GM21360 (cell line): ENCODE data around the gene CCM2.

Experiments
- ATAC-seq: cut with Tn5 transposase; IDR thresholded peaks from one replicate; pipeline ENCODE4 v1.9.1; 2021; ENCODE audit warnings: mild to moderate bottlenecking, moderate library complexity; ENCODE audit not compliant: unreplicated experiment

Gene CCM2

DNA sequence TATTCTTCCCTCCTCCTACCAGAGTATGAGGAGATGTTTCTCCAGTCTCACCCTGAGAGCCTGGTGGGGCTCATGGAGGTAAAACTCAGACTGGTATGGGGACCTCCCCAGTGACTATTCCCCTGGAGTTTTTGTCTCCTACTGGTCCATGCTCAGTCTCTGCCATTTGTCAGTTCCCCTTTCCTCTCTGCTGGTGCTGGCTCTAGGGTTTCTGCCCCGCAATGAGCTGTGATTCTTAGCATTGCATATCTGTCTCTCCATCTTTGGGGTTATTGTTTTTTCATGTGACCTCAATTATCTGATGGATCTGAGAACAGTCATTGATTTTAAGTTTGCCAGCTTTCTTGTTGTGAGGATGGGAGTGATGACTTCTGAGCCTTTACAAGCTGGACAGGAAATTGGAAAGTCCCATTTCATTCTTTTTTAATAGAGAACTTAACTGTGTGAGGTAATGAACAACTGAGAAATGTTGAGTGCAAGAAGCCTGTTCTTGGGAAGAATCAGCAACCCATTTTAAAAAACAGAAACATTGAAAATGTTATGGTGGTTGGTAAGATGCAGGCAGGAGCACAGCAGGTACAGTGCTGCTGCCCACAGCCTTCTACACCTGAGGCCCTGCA, 61.9 kb downstream of the CCM2 start:
- ATAC-seq = no peak

GRCh38 chr7:45064047-45064725, 64.2 kb downstream of the CCM2 start:
- ATAC-seq = no peak

- ATAC-seq = no peak
Measured at GRCh38 chr7:45065031-45065995, 65.3 kb downstream of the CCM2 start.

DNA sequence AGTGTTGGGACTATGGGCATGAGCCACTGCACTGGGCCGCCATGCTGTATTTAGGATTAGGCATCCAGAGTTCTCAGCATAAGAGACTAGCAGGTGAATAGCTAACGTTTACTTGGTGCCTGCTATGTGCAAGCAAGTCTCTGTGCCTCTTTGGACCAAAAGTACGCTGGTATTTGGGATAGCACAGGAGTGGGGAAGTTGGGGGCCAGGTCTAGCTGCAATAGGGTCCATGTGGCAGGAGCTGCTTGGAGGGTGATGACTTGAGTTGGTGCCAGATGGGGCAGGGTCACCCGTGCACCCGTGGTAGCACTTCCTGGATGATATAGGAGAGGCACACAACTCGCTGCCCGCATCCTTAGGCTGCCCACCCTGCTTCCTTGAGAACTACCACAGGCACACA, 66.4 kb downstream of the CCM2 start:
- no peak for ATAC-seq

- ATAC-seq = no peak
Measured at GRCh38 chr7:45067582-45067981, 67.6 kb downstream of the CCM2 start.

GRCh38 chr7:45068236-45069023, 68.4 kb downstream of the CCM2 start:
- ATAC-seq = no peak

DNA sequence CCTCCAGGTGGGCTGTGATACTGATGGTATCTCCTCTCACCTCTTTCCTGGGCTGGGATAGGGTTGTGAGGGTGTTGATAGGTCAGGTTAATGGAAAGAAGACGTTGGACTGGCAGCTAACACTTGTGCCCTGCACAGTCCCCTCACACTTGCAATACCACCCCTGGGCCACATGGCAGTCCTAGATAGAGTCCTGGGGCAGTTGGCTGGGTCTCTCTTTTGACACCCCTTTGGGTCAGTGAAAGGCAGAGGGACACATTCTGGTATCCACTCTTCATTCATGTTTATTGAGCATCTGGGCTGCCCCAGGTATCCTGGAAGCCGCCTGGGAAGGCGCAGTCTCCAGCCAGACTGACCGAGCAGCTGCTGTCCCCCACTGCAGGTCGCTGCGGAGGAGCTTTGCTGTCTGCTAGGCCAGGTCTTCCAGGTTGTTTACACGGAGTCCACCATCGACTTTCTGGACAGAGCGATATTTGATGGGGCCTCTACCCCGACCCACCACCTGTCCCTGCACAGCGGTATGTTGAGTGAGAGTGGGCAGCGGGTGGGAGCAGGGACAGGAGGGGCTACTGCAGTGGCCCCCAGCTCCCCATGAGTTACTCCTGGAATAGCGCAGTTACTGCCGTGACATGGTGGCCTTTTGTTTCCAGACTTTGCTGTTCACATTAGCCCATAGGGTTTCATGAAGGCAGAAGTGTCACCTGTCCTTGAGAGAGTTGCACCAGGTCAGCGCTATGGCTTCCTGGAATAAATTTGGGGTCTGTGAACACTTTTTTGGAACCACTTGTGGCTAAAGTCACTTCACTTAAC, 69.6 kb downstream of the CCM2 start:
- ATAC-seq = no peak

GRCh38 chr7:45070254-45070642, 70.2 kb downstream of the CCM2 start:
- ATAC-seq = no peak

- ATAC-seq = no peak
Measured at GRCh38 chr7:45071528-45071927, 71.5 kb downstream of the CCM2 start.

- ATAC-seq = no peak
Measured at GRCh38 chr7:45072131-45073030, 72.4 kb downstream of the CCM2 start.

DNA sequence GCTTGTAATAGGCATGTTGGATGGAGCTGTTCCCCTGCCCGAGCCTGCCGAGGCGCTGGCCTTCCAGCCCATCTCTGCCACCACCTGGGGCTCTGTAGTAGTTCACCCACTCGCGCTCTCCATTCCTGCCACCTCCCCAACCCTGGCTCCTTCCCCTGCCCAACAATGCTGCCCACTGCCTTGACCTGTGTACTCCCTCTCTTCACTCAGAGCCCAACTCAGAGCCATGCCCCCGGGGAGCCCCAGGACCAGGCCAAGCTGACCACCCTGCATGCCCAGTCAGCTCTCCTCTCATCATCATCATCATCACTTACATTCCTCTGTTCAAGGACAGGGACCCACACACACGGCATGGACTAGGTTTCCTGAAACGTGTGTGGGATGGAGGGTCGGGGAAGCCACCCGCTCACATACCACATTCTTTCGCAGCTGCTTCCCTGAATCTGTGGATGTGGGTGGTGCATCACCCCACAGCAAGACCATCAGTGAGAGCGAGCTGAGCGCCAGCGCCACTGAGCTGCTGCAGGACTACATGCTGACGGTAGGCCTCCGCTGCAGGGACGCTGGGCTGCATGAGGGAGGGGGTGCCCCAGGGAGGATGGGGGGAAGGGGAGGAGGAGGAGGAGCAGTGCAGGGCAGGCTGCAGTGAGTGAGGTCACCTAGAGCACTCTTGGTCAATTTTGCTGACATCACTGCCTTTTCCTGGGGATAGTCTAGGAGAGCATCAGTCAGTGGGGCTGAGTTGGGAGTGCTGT, 73.2 kb downstream of the CCM2 start:
- no peak for ATAC-seq

DNA sequence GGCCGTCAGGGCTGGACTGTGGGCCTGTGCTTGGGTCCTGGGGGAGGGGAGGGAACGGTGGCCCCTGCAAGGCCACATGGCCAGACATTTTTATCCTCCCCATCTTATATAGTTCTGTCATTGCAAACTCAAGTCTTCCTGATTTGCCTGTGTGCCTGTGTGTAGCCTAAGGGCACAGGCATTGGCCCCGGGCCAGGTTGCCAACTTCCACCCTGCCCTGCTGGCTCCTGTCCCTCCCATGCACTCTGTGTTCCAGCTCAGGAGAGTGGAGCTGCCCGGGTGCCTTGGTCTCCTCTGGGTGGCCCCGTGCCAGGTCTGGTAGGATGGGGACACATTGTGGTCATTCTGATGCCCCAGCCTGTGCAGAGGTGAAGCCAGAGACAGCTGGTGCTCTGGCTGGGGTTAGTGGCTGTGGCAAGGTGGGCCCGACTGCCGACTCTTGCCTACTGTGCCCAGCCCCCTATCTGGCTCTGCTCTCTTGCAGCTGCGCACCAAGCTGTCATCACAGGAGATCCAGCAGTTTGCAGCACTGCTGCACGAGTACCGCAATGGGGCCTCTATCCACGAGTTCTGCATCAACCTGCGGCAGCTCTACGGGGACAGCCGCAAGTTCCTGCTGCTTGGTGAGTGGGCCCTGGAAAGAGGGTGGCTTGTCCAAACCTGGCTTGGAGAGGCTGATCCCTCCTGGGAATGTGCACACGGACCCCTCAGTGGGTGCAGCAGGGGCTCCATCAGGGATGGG, 74.0 kb downstream of the CCM2 start:
- no peak for ATAC-seq

DNA sequence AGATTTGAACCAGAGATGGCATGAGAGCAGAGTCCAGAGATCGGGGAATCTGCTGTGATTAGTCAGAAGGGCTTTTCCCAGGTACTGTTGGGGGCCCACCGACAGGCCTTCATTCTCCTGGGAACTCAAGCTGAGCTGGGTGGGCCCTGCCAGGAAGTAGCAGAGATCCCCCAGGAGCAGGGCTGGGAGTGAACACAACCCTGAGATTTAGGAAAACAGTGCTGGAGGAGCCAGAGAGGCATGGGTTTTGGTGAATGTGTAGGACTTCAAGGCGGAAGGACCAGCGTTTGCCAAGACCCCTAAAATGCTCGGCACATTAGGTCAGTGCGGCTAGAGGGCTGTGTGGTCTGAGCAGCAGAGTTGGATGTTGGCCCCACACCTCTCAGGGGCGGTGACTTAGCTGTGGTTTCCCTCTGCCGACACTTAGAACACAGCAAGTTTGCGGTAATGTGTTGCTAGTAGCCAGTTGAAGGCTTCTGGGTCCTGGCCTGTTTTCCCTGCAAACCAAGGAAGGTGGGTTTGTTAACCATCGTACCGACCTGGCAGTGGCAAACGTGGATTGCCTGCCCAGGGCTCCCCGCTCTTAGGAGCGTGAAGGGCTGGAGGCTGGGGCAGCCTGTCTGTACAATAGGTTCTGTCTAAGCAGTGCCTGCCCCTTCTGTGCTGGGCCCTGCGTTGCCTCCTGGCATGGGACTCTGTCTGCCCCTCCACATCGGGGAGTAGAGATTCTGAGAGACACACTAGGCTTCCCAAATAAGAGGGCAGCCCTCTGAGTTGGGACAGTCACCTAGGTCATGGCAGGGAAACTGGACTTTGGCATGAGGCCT, 74.7 kb downstream of the CCM2 start:
- ATAC-seq = no peak

- no peak for ATAC-seq
Measured at GRCh38 chr7:45075355-45075644, 75.3 kb downstream of the CCM2 start.

- ATAC-seq = no peak
Measured at GRCh38 chr7:45075871-45076796, 76.1 kb downstream of the CCM2 start.

DNA sequence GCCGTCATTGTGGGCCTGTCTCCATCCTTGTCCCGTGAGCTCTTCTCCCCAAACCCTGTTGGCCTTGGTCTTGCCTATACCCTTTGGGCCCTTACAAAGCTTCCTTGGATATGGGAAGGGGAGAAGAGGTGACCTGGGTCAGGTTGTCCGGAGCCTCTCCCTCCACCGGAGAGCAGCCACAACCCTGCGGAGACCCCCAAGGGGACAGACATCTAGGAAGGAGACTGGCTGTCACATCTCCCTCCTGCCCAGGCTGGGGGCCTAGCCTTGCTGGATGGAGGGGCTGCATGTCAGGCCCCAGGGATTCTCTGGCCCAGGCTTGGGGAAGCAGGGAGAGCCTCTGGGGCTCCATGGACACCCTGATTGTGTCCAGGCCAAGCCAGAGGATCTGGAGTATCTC, 76.9 kb downstream of the CCM2 start:
- ATAC-seq = no peak
